Calu3 (cell line): ENCODE data around the gene BACH2. TPM values are rescaled to one million over a fixed set of nuclear protein-coding genes. Genes with fewer than 3 reads are reported as not detected.

Experiments
- BruUV-seq: library from RNA; stranded (reverse); fragments of 400-500 nt; replicated peaks from 2 replicates; lab custom pipeline; 2021; lab: Mats Ljungman, UMichigan
- CTCF ChIA-PET: fragments of 300-600 bp; sonication (Branson Sonifier 250); formaldehyde crosslinking; loops from one replicate; lab custom pipeline; 2022; ENCODE audit warnings: antibody characterized with exemption; lab: Charles Lee
- DNase-seq: peaks from one replicate; pipeline ENCODE4 v3.0.0; 2022
- H3K27ac Mint-ChIP-seq: one replicate; pipeline ENCODE4 v1.8.0; 2022; ENCODE audit warnings: mixed read lengths; ENCODE audit not compliant: unreplicated experiment
- H3K27me3 Mint-ChIP-seq: one replicate; pipeline ENCODE4 v1.8.0; 2022; ENCODE audit warnings: mixed read lengths; ENCODE audit not compliant: unreplicated experiment
- H3K36me3 Mint-ChIP-seq: one replicate; pipeline ENCODE4 v1.8.0; 2022; ENCODE audit warnings: mild to moderate bottlenecking, moderate library complexity, mixed read lengths; ENCODE audit not compliant: insufficient read depth, unreplicated experiment
- H3K4me1 Mint-ChIP-seq: one replicate; pipeline ENCODE4 v1.8.0; 2022; ENCODE audit warnings: mild to moderate bottlenecking, low read depth, mixed read lengths; ENCODE audit not compliant: unreplicated experiment
- H3K4me3 Mint-ChIP-seq: one replicate; pipeline ENCODE4 v1.8.0; 2022; ENCODE audit warnings: mild to moderate bottlenecking, low read depth, moderate library complexity, mixed read lengths; ENCODE audit not compliant: unreplicated experiment
- H3K9me3 Mint-ChIP-seq: one replicate; pipeline ENCODE4 v1.8.0; 2022; ENCODE audit warnings: low read depth, mixed read lengths; ENCODE audit not compliant: unreplicated experiment
- CTCF ChIP-seq: fragments of 200-600 bp; IDR thresholded peaks from one replicate; pipeline ENCODE4 v1.8.0; 2022; ENCODE audit warnings: antibody characterized with exemption; ENCODE audit not compliant: unreplicated experiment
- intact Hi-C: fragments of 100-400 bp; cut with micrococcal nuclease; formaldehyde crosslinking; loops from one replicate; pipeline ENCODE4 v1.10.0; 2022; ENCODE audit not compliant: unreplicated experiment
- total RNA-seq: library from RNA; stranded (reverse); gene quantifications from 2 replicates; pipeline ENCODE4 v1.2.3, GENCODE V29; 2022

The BACH2 gene
- total RNA-seq, 1 experiment from 2014 or later, result 7.2 TPM

- Mint-ChIP-seq H3K9me3 (no peaks in the 10 kb centered on the region), H3K27ac (peak overlapping the region; percentile 50), H3K4me1 (peaks cover 32% of the 10 kb centered on the region), H3K27me3 (no peaks in the 10 kb centered on the region), H3K36me3 (no peaks in the 10 kb centered on the region), H3K4me3 (no peak overlapping the region)
- TF ChIP-seq CTCF, result no peak
- intact Hi-C loops, result no loop called here
- no TSS peak for BruUV-seq
- DNase-seq, result peak; percentile 37
- CTCF ChIA-PET, result no interaction called here
Observed at GRCh38 chr6:89987830-89988229, 308.8 kb downstream of the BACH2 start.

- Mint-ChIP-seq H3K36me3 (no peaks in the 10 kb centered on the region), H3K4me3 (no peak overlapping the region), H3K4me1 (peaks cover 32% of the 10 kb centered on the region), H3K9me3 (no peaks in the 10 kb centered on the region), H3K27me3 (no peaks in the 10 kb centered on the region), H3K27ac (no peak overlapping the region)
- CTCF ChIA-PET, result no interaction called here
- no peak for TF ChIP-seq CTCF
- no TSS peak for BruUV-seq
- intact Hi-C loops, result no loop called here
- DNase-seq, result no peak
Observed at GRCh38 chr6:89987140-89987539, 309.5 kb downstream of the BACH2 start.

- H3K27me3 Mint-ChIP-seq, result no peaks in the 10 kb centered on the region
- no peak for DNase-seq
- no peak overlapping the region for H3K27ac Mint-ChIP-seq
- intact Hi-C loops, result no loop called here
- H3K4me3 Mint-ChIP-seq, result no peak overlapping the region
- no peaks in the 10 kb centered on the region for H3K9me3 Mint-ChIP-seq
- peaks cover 32% of the 10 kb centered on the region for H3K4me1 Mint-ChIP-seq
- BruUV-seq, result no TSS peak
- H3K36me3 Mint-ChIP-seq, result no peaks in the 10 kb centered on the region
- TF ChIP-seq CTCF, result no peak
- CTCF ChIA-PET, result no interaction called here
Observed at GRCh38 chr6:89986650-89987074, 310.0 kb downstream of the BACH2 start.

GRCh38 chr6:89985751-89986493 lies 310.7 kb downstream of the BACH2 start:
- intact Hi-C loops, result no loop called here
- Mint-ChIP-seq H3K27ac (no peak overlapping the region), H3K4me3 (no peak overlapping the region), H3K9me3 (no peaks in the 10 kb centered on the region), H3K4me1 (peaks cover 32% of the 10 kb centered on the region), H3K36me3 (no peaks in the 10 kb centered on the region), H3K27me3 (no peaks in the 10 kb centered on the region)
- CTCF ChIA-PET, result no interaction called here
- BruUV-seq, result no TSS peak
- TF ChIP-seq CTCF, result no peak
- no peak for DNase-seq
